ENCODE measurements around the gene CCDC28A. TPM values are rescaled to one million over a fixed set of nuclear protein-coding genes. Genes with fewer than 3 reads are reported as not detected.
"Not testable (repeated sequence)": the region's sequence is repeated elsewhere in the genome, so short reads cannot be mapped to it uniquely, and the experiment has no call there.

CCDC28A gene
- 9.7 and 12.5 TPM in 2 replicates for total RNA-seq (2014; rRNA removed; shearing (Covaris generic))

GRCh38 chr6:138773177-138774091 is at the start of gene CCDC28A:
Gene CCDC28A, plus strand, starts transcription at chr6:138773769. Its CDS starts 2,352 bp downstream, at chr6:138776121.
- H3K9me3 ChIP-seq (replicated peaks), result no peaks in the 10 kb centered on the region
- H3K27me3 ChIP-seq, result no peaks in the 10 kb centered on the region

GRCh38 chr6:138724015-138724414 is 49.6 kb upstream of the CCDC28A start:
- no peaks in the 10 kb centered on the region for H3K9me3 ChIP-seq (replicated peaks)
- no peaks in the 10 kb centered on the region for H3K27me3 ChIP-seq
- H3K36me3 ChIP-seq, result no peaks in the 10 kb centered on the region
- no peak overlapping the region for H3K27ac ChIP-seq
- no peak overlapping the region for H3K4me3 ChIP-seq
- peak; percentile 21 to 38 for DNase-seq
- peaks cover 8% of the 10 kb centered on the region; the same call in 1 of the 2 replicates for H3K4me1 ChIP-seq

More at GRCh38 chr6:138773177-138774091, at the start of gene CCDC28A:
- peak; percentile 95 to 98 for DNase-seq
- Histone ChIP-seq H3K4me1 (no peaks in the 10 kb centered on the region; the same call in 1 of the 2 replicates), H3K27ac (peak within 1 kb of the TSS; percentile 90), H3K36me3 (no peaks in the 10 kb centered on the region), H3K4me3 (peak within 1 kb of the TSS; percentile 85)

DNA sequence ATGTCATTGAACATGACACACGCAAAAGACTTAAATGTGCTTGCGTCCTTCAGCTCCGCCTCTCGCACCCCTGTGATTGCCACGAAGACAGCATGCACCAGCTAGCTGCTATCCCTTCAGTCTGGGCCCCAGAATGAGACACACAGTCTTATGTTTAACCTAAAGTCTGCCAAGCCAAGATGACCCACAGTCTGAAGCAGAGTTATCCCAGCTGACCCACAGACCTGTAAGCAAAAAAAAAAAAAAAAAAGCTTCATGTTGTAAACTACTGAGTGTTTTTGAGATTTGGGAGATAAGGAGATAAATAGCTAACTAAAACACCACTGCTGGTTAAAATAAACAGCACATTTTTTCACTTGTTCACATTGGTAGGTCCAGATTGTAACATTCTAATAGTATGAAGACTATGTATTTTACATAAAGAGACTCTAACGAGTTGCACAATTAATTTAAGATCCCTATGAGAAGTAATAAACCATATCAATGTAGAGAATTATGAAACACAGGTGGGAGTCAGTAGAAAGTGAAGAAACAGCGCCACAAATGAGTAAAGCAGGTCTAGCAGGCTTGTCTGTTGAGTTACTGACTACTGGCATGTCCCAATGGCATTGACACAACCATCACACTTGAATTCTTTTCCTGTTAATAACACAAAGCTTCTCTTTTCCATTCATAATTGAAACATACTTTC is 47.4 kb upstream of the CCDC28A start:
- no peak for DNase-seq
- Histone ChIP-seq H3K4me1 (peaks cover 8% of the 10 kb centered on the region; the same call in 1 of the 2 replicates), H3K4me3 (no peak overlapping the region), H3K9me3 (replicated peaks) (no peaks in the 10 kb centered on the region), H3K36me3 (no peaks in the 10 kb centered on the region), H3K27ac (no peak overlapping the region), H3K27me3 (no peaks in the 10 kb centered on the region)

DNA sequence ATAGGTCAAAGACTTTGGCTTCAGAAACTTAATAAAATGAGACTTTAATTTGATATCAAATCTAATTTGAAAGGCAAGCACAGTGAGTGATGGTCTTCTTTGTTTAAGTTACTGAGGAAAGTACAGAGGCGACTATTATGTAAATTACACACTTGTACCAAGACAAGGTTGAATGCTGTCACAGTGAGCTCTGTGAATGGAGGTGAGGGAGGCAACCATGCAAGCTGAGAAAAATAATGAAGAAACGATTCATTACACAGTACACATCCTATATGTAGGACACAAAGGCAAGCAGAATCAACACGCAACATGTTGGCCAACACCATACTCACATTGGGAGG is 46.8 kb upstream of the CCDC28A start:
- no peaks in the 10 kb centered on the region for H3K36me3 ChIP-seq
- no peak overlapping the region for H3K27ac ChIP-seq
- H3K27me3 ChIP-seq, result no peaks in the 10 kb centered on the region
- H3K4me3 ChIP-seq, result no peak overlapping the region
- H3K4me1 ChIP-seq, result peaks cover 8% of the 10 kb centered on the region; the same call in 1 of the 2 replicates
- H3K9me3 ChIP-seq (replicated peaks), result no peaks in the 10 kb centered on the region
- no peak for DNase-seq

DNA sequence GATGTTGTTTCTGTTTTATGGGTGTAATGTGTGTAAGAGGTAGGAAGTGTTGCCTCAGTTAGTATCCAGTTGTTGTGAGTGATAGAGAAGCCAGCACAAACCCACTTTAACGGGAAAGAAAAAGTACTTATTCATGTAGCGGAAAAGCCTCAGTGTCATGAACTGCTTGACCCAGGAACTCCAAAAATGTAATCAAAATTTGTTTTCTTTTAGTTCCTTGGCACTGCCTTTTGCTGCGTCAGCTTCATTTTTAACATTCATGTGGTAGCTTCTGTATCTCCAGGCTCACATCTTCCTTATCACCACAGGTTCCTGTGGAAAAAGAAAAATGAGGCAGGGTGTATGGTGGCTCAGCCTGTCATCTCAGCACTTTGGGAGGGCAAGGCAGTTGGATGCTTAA is 46.4 kb upstream of the CCDC28A start:
- Histone ChIP-seq H3K36me3 (no peaks in the 10 kb centered on the region), H3K4me3 (no peak overlapping the region), H3K4me1 (peaks cover 8% of the 10 kb centered on the region; the same call in 1 of the 2 replicates), H3K9me3 (replicated peaks) (no peaks in the 10 kb centered on the region), H3K27ac (no peak overlapping the region), H3K27me3 (no peaks in the 10 kb centered on the region)
- no peak for DNase-seq

DNA sequence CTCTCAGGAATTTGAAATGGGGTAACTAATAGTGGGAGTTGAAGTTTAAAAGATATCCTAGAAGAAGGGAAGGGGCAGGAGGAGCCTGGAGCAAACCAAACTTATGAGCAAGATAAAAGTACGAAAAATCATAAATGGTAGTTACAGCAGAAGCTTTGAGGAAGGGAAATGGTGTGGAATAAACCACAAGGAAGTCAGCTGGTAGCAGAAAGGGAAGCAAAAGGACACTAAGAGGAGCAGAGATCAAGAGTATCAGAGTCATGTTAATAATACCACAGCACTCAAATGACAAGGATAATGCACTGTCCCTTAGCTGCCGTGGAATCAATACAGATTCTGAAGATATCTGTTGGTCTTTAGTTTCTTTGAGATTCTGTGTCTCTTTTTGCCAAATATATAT is 44.9 kb upstream of the CCDC28A start:
- Histone ChIP-seq H3K27ac (no peak overlapping the region), H3K4me1 (peaks cover 5% of the 10 kb centered on the region; the same call in 1 of the 2 replicates), H3K27me3 (no peaks in the 10 kb centered on the region), H3K4me3 (no peak overlapping the region), H3K9me3 (replicated peaks) (no peaks in the 10 kb centered on the region), H3K36me3 (no peaks in the 10 kb centered on the region)
- no peak for DNase-seq

DNA sequence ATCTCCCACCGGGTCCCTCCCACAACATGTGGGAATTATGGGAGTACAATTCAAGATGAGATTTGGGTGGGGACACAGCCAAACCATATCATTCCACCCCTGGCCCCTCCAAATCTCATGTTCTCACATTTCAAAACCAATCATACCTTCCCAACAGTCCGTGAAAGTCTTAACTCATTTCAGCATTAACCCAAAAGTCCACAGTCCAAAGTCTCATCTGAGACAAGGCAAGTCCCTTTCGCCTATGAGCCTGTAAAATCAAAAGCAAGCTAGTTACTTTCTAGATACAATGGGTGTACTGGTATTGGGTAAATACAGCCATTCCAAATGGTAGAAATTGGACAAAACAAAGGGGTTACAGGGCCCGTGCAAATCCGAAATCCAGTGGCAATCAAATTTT is 43.5 kb upstream of the CCDC28A start:
- H3K27ac ChIP-seq; DNase-seq; H3K4me3 ChIP-seq; H3K9me3 ChIP-seq (replicated peaks); H3K27me3 ChIP-seq; H3K36me3 ChIP-seq; H3K4me1 ChIP-seq: not testable (repeated sequence)

GRCh38 chr6:138734585-138734984 is 39.0 kb upstream of the CCDC28A start:
- H3K27ac ChIP-seq, result no peak overlapping the region
- no peak overlapping the region for H3K4me3 ChIP-seq
- H3K36me3 ChIP-seq, result no peaks in the 10 kb centered on the region
- no peaks in the 10 kb centered on the region for H3K9me3 ChIP-seq (replicated peaks)
- DNase-seq, result no peak
- H3K27me3 ChIP-seq, result no peaks in the 10 kb centered on the region
- no peaks in the 10 kb centered on the region for H3K4me1 ChIP-seq

- H3K27ac ChIP-seq, result no peak overlapping the region
- no peaks in the 10 kb centered on the region for H3K4me1 ChIP-seq
- no peaks in the 10 kb centered on the region for H3K27me3 ChIP-seq
- DNase-seq, result no peak
- H3K9me3 ChIP-seq (replicated peaks), result no peaks in the 10 kb centered on the region
- no peaks in the 10 kb centered on the region for H3K36me3 ChIP-seq
- H3K4me3 ChIP-seq, result no peak overlapping the region
These were observed 36.9 kb upstream of the CCDC28A start for GRCh38 chr6:138736640-138737039.

GRCh38 chr6:138752017-138752416 is 21.6 kb upstream of the CCDC28A start:
- H3K9me3 ChIP-seq (replicated peaks), result no peaks in the 10 kb centered on the region
- H3K36me3 ChIP-seq, result no peaks in the 10 kb centered on the region
- DNase-seq, result no peak
- no peak overlapping the region for H3K4me3 ChIP-seq
- H3K4me1 ChIP-seq, result no peaks in the 10 kb centered on the region
- H3K27ac ChIP-seq, result no peak overlapping the region
- H3K27me3 ChIP-seq, result no peaks in the 10 kb centered on the region

DNA sequence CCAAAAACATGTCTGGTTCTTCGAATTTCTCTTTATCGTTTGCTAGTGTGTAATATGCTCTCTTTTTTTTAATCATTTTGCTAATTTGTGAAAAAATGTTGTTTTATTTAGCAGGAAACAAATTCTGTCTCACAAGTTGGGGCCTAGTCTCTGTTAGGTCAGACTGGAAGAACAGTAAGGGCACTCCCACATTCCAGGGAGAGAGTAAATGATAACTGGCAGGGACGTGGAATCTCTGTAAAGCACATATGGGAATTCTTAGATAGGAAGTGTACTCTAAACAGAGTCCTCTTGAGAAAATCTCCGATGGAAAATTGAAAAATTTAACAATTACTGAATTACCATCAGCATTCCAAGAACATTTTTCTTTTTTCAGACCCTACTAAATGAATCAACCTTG is 16.4 kb upstream of the CCDC28A start:
- no peaks in the 10 kb centered on the region for H3K9me3 ChIP-seq (replicated peaks)
- no peak for DNase-seq
- no peaks in the 10 kb centered on the region for H3K36me3 ChIP-seq
- no peaks in the 10 kb centered on the region for H3K4me1 ChIP-seq
- H3K4me3 ChIP-seq, result no peak overlapping the region
- no peaks in the 10 kb centered on the region for H3K27me3 ChIP-seq
- H3K27ac ChIP-seq, result no peak overlapping the region

DNA sequence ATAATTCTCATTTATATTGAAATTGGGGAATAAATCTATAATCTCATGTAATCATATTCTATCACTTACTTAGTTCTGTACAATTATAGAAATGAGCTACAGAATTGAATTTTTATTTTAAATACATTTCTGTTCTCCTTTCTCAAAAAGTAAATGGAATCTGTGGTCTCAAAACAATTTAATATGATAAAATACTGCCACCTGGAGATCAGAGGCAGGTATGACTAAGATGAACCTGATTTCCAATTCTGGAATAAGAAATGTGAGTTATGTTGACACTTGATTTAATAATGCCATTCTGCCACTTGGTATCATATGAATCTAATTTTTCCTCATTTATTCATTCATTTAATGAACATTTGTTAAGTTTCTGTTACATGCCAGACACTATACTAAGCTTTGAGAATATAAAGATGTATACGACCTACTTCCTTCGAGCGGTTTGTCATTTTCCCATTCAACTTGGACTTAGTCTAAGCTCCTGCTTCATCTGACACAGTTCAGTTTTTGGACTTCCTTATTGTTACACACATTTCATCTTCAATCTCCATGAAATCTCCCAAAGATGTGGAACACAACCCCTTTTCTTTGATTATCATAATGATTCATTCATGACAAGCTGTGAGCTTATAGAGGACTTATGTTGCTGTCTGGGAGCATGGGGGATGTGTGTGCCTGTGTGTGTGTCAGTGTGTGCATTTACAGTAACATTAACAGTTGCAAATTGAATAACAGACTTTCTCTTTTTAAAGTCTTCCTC is 7.5 kb upstream of the CCDC28A start:
- Histone ChIP-seq H3K4me1 (peaks cover 5% of the 10 kb centered on the region), H3K27me3 (no peaks in the 10 kb centered on the region), H3K27ac (no peak overlapping the region), H3K9me3 (replicated peaks) (no peaks in the 10 kb centered on the region), H3K36me3 (no peaks in the 10 kb centered on the region), H3K4me3 (no peak overlapping the region)
- peak in 1 of 2 experiments; percentile 50 for DNase-seq

DNA sequence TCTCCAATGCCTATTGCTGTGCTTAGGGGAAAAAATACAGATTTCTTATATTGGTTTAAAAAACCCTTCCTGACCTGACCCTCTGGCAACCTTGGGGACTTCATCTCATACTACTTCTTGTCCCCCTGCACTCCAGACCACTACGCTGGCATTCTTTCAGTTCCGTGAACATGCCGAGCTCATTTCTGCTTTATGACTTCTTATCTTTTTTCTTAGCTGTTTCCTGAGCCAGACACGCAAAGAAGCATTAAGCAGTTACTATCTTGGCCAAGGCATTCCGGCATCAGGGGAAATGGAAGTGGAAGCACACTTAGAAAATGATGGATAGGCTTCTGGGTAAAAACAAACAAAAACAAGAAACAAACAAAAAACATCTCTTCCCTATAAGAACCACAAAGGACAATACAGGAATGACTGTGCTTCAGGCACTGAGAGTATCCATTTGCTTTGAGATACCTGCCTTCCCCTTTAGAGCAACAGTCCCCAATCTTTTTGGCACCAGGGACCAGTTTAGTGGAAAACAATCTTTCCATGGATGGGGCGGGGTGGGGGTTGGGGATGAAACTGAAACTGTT is 4.4 kb upstream of the CCDC28A start:
- Histone ChIP-seq H3K4me3 (no peak overlapping the region), H3K9me3 (replicated peaks) (no peaks in the 10 kb centered on the region), H3K4me1 (no peaks in the 10 kb centered on the region; the same call in 1 of the 2 replicates), H3K36me3 (no peaks in the 10 kb centered on the region), H3K27ac (no peak overlapping the region), H3K27me3 (no peaks in the 10 kb centered on the region)
- DNase-seq, result no peak

DNA sequence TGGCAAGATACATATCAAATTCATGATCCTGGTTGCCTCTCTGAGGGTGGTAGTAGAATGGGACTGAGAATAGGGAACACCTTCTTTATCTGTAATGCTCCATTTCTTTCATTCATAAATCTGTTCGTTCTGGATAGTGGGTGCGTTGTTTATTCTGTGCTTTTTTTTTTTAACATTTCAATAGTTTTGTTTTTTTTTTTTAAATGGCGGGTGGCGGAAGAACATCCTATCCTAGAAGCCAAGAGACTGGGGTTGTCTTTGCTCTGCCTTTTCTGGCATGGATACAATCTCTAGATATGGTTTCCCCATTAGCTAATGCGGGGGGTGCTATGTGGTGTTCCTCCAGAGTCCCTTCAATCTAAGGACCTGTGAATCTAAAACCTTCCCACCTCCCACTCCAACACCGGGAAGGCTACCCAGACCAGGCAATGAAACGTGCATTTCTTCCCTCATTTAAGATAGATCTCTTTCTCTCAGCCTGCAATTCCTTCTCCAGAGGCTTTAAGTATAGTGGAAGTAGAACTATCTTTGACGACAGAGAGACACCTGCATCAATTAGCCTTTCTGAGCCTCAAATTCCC is 883 bp upstream of the CCDC28A start:
- no peaks in the 10 kb centered on the region for H3K27me3 ChIP-seq
- peak; percentile 12 to 56 for DNase-seq
- peak overlapping the region; percentile 90 for H3K27ac ChIP-seq
- peak overlapping the region; percentile 85 for H3K4me3 ChIP-seq
- no peaks in the 10 kb centered on the region; the same call in 1 of the 2 replicates for H3K4me1 ChIP-seq
- no peaks in the 10 kb centered on the region for H3K36me3 ChIP-seq
- no peaks in the 10 kb centered on the region for H3K9me3 ChIP-seq (replicated peaks)

Data from SJCRH30 (cell line).